LNCaP clone FGC (cell line): Measurements from ENCODE around the gene PGAM2.

Experiments used
- DNase-seq: peaks from one replicate; pipeline ENCODE4 v3.0.0-alpha.2; 2011; ENCODE audit warnings: low read depth
- H3K4me3 ChIP-seq: 2 replicates; pipeline ENCODE4 v1.5.1; 2011; ENCODE audit warnings: mild to moderate bottlenecking, low read depth, low read length, control low read depth
- TF ChIP-seq, protein P1 (sequence below): IDR thresholded peaks from 2 replicates; pipeline ENCODE4 v1.5.1; 2012; ENCODE audit warnings: mild to moderate bottlenecking; ENCODE audit not compliant: control insufficient read depth, insufficient read depth; ENCODE audit errors: extremely low read depth

The PGAM2 gene

DNA sequence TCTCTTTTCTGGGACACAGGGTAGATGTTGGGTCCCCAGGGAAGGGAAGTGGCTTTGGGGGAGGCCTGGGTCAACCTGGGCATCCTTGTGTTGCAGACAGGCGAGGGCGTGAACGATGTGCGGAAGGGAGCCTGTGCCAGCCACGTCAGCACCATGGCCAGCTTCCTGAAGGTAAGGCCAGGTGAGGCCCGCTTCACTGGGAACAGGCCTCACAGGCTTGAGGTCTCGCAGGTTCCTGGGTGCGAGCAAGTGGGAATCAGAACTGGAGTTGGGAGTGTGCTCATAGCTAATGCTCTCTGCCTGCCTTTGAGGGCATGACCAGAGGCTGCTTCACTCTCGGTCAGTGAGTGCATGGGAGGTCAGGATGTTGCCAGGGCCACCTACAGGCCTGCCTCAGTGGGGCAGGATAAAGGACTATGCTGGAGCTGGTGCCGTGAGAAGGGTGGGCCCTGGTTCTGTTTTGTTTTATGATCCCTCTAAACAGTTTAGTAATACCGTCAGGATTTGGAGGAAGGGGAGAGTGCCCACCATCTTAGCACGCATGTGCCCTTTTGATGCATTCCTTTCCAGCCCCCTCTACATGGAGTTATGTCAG lies 12.5 kb downstream of the PGAM2 start:
- no peak overlapping the region for H3K4me3 ChIP-seq
- TF ChIP-seq, protein P1, sequence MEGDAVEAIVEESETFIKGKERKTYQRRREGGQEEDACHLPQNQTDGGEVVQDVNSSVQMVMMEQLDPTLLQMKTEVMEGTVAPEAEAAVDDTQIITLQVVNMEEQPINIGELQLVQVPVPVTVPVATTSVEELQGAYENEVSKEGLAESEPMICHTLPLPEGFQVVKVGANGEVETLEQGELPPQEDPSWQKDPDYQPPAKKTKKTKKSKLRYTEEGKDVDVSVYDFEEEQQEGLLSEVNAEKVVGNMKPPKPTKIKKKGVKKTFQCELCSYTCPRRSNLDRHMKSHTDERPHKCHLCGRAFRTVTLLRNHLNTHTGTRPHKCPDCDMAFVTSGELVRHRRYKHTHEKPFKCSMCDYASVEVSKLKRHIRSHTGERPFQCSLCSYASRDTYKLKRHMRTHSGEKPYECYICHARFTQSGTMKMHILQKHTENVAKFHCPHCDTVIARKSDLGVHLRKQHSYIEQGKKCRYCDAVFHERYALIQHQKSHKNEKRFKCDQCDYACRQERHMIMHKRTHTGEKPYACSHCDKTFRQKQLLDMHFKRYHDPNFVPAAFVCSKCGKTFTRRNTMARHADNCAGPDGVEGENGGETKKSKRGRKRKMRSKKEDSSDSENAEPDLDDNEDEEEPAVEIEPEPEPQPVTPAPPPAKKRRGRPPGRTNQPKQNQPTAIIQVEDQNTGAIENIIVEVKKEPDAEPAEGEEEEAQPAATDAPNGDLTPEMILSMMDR = no peak

DNA sequence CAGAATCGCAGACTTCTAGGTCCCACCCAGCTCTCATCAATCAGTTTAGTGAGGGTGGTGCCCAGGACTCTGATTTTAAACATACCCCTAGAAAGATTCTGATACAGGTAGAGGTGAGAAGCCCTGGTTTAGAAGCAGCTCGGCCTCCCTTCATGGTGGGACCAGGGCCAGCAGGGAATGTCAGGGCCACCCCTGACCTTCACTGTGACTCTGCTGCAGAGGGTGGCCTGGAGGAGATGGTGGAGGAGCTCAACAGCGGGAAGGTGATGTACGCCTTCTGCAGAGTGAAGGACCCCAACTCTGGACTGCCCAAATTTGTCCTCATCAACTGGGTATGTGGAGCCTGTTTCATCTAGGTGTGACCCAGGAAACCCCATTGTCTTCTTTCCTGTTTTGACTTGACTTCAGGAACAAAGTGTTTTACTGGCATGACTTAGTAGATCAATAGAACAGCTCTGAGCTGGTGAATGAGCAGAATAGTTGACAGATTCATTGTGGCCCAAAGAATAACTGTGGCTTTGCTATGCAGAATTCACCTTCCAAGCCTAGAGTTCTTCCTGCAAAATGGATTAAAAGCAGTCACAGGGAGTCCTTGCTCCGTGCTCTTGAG lies 13.7 kb downstream of the PGAM2 start:
- DNase-seq = no peak
- H3K4me3 ChIP-seq = no peak overlapping the region
- TF ChIP-seq, protein P1 = no peak

More for the DNA sequence above, 12.5 kb downstream of the PGAM2 start:
- DNase-seq = no peak

DNA sequence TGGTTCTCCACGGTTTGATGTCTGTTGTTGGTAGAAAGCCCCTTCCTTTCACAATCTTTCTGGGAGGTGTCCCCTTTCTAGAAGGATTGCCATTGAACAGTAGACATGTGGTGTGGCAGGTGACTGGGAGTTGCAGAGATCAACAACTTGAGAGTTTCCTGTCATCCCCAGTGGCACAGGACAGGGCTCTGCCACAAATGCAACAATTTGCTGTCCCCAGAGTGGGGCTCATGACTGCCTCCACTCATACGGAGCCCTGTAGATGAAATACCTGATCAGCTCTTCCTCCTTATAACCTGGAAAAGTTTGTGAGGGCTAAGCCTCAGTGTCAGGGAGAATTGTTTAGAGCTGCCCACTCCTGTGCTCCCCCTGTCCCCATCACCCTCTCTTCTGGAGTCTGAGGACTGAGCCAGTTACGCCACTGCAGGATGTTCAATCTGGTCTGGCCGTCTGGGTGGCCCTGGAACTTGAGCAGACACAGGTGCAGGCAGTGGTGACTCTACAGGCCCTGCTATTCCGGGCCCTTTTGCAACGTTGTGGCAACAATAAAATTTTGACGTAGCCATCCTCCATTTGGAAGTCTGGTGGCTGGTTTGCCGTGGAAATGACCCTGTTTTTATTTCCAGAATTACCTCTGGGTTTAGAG lies 14.3 kb downstream of the PGAM2 start:
- no peak for DNase-seq
- no peak overlapping the region for H3K4me3 ChIP-seq
- TF ChIP-seq, protein P1 = no peak

DNA sequence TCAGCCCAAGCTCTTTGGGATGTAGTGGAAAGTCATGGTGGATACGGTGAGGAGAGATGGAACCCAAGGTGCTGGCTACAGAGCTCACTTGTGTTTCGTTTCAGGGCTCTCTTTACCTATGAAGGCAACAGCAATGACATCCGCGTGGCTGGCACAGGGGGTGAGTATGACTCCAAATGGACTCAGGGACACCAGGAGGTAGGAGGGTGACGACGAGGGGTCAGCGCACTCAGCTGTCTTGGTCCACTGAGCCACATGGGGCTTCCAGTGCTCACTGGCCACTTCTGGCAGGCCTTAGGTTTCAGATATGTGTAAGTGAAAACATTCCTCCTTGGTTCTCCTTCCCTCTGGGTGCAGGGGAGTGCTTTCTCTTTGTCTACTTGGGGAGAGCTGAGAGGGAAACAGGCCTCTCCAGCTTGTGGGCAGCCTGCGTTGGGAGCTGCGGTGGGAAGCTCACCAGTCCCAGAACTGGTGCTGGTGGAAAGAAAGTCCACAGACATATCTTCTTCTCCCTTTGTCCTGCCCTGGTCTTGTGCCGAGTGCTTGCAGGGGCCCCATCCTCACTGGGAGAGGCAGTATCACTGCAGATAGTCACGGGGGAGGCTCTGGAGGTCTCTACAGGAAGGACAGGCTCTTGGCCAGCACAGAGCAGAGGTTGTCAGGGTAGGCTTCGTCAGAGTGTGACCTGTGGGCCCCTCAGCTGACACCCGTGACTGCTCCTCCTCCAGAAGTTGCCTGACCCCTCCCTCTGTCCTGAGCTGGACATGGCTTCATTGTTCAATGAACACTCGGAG lies 15.0 kb downstream of the PGAM2 start:
- TF ChIP-seq, protein P1 = no peak
- no peak for DNase-seq
- no peak overlapping the region for H3K4me3 ChIP-seq

DNA sequence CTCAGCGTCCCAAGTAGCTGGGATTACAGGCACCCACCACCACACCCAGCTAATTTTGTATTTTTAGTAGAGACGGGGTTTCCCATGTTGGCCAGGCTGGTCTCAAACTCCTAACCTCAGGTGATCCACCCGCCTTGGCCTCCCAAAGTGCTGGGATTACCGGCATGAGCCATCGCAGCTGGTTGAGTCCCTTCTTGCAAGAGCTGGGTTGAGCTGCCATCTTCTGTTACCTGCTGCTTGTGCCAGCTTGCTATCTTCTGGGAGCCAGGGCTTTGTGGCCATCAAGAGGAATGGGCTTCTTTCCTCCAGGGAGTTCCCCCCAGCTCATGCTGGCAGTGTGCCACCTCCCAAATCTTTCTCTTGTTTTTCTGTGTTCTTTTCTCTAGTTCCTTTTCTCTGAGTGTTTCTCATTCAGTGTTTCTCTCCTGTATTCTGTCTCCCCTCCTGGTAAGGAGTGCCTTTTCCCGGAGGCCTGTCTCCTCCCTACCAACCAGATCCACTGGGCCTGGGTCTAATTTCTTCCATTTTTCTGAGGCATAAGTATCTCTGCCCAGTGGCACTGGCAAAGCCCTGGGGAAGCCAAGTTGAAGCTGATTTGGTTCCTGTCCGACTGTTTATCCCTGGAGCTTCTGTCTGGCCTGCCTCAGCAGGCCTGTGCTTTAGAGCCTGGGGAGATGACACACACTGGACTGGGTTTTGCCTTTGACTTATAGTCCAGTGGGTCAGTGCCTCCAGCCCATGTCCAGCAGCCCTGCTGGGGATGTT lies 17.2 kb downstream of the PGAM2 start:
- DNase-seq = no peak
- no peak overlapping the region for H3K4me3 ChIP-seq
- TF ChIP-seq, protein P1 = no peak

DNA sequence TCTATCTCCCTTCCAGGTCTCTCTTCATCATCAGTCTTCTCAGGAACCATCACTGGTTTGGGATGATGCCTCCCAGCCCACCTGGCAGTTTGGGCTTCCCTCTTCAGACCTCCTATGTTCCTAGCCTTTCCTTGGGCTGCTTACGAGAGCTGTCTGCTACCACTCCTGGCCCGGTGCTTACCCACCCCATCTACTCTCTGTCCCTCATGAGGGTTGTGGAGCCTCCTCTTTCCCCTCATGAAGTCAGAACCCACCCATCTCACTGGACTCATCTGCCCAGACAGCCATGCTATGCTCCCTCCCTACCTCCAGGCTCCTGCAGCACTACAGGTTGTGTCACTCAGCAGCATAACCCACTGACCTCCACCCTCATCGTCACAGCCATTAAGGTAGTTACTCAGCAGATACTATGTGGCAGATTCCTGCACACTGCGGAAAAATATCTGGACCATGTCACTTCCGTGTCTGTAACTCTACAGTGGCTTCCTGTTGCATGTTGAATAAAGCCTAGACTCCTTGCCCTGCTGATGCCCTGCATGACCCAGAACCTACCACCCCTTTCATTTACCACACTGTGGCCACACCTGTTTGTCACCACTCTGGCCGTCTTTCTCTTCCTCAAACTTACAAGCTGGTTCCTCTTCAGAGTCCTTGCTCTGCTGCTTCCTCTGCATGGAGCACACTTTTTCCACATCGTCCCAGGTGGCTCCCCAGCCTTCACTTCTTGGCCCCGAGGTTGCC lies 18.9 kb downstream of the PGAM2 start:
- H3K4me3 ChIP-seq = no peak overlapping the region
- DNase-seq = no peak

More for the DNA sequence above, 18.9 kb downstream of the PGAM2 start:
- TF ChIP-seq, protein P1 = no peak
